Kasumi-1 (cell line): ENCODE data around the gene KRT6B.
"Not testable (repeated sequence)": the region's sequence is repeated elsewhere in the genome, so short reads cannot be mapped to it uniquely, and the experiment has no call there.

Source experiments
- DNase-seq, 2 experiments: peaks; one replicate each; lab custom pipeline; 2025; lab: John Stamatoyannopoulos, UW

KRT6B gene

DNA sequence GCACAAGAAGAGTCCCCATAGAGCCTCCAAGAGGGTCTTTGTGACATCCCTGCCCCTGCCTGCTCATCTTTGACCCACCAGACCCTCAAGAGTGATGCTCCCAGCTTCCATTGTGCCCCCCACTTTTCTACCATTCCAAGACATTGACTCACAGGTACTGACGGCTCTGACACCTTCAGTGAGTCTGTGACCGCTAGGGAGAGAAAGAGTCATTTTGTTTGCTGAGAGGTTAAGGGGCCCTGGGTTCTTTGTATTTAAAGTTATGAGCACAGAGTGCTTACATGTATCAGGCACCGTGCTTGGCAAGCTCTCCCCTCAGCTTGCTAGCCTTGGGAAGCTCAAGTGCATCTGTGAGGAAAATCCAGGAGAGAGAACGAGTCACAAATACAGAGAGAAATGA is 38.7 kb downstream of the KRT6B start:
- DNase-seq: no peak

DNA sequence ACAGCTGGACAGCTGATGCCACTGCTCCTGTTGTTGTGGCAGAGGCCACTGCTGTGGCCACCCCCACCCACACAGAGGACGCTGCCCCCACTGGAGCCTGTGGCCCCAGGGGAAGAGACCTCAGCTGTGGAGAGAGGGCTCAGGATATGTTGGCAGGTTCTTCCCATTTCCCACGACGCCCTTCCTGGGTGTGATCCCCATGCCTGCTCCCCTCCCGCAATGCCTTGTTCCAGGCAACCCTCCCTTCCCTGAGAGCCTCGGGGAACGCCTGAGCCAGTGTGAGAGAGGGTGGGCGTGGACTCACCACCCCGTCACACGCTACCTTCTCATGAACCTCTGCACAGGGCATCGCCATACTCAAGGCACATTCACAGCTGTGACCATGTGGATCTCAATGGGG is 40.1 kb downstream of the KRT6B start:
- no peak for DNase-seq

DNA sequence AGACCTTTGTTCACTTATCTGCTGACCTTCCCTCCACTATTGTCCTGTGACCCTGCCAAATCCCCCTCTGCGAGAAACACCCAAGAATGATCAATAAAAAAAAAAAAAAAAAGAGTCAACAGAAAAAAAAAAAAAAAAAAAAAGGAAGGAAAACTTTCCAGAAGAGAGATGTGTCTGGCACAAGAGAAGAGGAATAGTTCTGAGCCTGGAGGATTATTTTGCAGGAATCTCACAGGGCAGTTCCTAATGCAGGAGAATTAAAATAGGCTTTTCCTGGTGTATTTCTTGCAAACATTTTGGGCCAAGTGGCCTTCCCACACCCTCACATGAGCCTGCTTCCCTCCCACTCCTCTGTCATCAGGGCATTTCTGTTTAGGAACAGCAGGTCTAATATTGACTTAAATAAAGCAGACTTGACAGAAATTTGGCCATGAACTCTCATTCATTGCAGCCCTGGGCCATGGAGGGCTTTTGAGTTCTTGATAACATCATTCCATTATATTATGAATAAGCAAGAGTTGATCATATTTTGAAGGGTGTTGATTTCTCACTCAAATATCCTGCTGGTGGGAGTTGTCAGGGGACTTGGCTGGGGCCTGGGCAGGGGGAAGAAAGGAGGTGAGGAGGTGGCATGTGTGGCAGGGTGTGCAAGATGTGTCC is 41.2 kb downstream of the KRT6B start:
- not testable (repeated sequence) for DNase-seq

DNA sequence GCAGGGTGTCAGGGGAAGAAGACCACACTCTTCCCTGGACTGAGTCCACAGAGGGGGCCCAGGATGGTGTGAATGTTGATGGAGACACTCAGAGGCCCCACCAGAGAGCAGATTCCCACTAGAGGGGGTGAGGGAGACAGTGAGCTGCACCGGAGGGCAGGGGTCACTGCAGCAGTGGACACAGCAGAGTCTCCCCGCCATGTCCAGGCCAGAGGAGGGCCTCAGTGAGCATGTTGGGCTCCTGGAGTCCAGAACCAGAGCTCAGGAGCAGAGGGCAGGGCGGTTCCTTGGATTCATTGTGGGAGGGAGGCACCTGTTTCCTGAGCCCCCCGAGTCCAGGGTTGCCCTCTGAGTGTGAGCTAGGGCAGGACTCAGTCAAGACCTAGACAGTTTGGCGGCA is 44.0 kb downstream of the KRT6B start:
- DNase-seq: no peak

DNA sequence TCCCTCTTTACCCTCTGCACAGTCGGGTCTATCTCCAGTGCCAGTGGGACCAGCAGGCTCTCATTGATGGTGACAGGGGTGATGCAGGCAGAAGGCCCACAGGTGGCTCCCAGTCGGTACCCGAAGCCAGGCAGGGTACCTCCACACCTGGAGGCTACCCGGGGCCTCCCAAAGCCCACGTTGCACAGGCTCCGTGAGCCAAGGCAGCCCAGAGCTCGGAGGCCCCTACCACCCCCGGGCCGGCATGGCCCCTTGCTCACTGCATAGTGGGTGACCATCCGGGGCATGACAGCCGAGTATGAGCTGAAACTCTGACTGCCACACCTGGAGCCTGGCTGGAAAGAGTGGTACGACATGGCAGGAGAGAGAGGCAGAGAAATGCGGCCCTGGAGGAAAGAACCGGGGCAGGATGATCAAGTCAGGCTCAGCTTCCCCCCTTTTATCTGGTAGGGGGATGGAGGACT is 46.0 kb downstream of the KRT6B start, which contains the start of gene KRT82:
Gene KRT82 (minus strand): TSS at position 414 of the 464 bp plus-strand sequence. CDS start 58 bp downstream, at position 356.
- DNase-seq: no peak

DNA sequence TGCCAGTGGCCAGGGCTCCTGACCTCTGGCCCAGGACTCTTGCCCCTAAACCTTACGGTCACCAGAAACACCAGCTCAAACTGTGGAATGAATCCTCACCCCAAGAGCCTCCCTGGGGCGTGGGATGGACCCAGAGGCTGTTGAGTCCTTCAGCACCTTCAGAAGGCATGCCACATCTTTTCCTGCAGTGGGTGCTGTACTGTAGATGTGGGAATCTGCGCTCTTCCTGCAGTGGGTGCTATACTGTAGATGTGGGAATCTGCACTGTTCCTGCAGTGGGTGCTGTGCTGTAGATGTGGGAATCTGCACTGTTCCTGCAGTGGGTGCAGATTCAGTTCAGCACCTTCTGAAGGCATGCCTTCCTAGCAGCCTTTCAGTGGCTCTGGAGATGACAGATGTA is 47.0 kb downstream of the KRT6B start:
- no peak for DNase-seq

DNA sequence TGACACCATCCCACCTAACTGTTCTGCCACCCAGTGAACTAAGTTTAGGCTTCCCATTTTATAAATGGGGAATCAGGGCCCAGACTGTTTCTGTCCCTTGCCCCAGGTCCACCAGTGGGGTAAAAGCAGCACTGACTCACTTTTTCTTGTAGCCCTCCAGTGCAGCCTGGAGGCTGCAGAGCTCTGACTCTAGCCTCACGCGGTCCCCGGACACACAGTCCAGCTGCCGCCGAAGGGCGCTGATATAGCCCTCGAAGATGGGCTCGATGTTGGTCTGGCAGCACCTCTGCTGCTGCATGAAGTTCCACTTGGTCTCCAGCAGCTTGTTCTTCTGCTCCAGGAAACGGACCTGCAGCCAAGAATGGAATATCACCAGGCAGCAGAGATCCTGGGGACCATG is 48.4 kb downstream of the KRT6B start:
- no peak for DNase-seq

DNA sequence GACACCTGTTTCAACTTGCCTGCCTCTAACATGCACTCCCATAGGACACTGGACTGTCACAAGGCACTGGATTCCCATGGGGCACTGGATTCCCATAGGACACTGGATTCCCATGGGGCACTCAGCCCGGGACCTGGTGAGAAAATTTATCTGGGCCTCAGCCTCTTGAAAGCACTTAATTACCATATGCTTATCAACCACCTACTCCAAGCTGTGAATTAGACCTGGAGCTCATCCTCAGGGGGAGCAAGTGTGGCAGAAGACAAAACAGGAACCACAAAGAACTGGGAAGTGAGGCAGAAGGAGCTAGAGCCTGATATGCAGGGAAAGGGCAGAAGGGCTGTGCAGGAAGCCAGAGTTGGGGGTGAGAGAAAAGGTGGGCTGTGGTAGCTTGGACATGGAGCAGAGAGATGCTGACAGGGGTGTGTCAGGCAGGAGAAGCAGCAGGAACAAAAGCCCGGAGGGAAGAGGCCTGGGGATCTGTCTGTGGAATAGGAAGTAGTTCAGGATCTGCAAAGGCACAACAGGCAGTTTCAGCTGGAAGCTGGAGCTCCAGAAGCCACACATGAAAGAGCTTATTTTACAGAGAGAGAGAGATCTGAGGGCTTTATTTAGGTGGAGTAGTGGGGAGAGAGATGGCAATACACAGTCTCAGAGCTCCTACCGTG is 48.9 kb downstream of the KRT6B start:
- DNase-seq: no peak

DNA sequence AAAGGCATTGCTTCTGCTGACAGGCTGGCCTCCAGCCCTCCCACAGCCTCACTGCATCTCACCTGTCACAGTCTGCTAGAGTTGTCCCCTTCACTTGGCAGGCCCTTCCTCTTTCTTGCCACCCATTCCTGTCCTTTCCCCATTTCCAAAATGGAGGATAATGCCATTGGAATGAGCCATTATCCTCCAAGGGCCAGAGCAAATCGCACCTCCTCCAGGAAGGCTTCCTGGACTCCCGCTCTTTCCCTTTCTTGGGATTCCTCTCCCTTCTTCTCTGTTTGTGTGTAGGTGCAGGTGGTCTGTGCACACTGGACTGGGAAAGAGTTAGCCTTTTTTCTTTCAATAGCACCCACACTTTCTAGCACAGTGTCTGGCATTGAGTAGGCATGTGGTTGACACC is 49.6 kb downstream of the KRT6B start:
- no peak for DNase-seq

DNA sequence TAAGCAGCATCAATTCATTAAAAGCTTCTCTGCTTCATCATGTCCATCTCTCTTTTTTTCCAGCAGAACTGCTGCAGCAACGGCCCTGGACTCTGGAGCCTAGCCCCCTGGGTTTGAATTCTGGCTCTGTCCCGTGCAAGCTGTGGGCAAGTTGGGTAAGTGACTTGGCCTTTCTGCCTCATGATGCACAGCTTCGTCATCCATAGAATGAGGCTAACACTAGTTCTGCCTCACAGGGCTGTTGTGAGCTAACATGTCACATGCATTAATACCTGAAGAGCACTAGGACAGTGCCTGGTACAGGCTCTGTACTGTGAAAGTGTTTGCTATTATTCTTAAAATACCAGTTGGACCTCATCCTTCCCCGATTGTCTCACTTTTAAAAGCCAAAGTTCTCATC is 50.0 kb downstream of the KRT6B start:
- DNase-seq: no peak

DNA sequence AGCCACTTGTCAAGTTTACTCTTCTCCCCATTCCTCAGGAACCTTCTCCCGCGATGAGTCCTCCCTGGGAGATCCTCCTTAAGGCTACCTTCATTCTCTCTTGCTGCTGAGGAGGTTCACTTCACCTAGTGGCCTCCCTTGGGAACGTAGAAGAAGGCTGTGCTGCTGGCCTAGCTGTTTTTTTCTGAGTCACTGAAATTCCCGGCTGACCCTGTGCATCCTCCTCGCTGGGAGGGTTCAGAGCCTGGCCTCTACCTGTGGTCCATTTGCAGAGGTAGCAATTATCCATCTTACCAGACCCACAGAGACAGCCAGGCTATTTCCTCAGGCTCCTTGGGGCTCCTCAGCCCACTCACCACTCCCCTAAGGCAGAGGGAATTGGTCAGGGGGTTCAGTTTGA is 50.4 kb downstream of the KRT6B start:
- no peak for DNase-seq

DNA sequence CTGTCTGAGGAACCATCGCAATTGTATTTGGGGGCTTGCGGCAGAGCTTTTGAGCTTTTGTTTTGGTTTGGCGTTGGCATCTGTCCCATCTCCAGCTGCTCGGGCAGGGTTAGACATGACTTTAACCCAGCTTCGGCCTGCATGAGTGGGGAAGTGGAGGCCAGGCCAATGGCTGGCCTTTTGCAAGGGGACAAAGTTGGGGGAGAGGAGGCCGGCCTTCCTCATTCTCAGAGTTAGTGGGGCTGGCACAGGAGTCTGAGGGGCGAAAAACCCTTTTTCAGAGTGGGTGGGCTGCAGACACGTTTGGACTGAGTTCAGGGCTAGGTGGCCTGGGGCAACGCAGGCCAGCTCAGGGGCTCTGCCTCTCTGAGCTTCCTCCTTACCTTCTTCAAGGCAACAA is 51.0 kb downstream of the KRT6B start:
- DNase-seq: no peak

DNA sequence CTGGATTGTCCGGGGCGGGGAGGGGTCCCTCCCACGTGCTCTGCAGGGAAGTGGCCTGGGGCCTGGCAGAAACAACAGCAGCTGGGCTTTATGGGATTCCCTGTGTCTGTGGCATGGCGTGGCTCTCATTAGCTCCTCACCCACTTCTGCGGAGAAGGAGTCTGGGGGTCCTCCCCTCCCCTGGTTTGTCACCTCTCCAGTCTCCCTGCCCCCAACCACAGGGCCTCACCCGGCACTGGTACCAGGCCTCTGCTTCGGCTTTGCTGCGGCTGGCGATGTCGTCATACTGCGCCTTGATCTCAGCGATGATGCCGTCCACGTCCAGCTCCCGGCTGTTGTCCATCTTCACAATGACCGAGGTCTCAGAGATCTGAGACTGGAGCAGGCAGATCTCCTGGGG is 52.2 kb downstream of the KRT6B start:
- DNase-seq: no peak

DNA sequence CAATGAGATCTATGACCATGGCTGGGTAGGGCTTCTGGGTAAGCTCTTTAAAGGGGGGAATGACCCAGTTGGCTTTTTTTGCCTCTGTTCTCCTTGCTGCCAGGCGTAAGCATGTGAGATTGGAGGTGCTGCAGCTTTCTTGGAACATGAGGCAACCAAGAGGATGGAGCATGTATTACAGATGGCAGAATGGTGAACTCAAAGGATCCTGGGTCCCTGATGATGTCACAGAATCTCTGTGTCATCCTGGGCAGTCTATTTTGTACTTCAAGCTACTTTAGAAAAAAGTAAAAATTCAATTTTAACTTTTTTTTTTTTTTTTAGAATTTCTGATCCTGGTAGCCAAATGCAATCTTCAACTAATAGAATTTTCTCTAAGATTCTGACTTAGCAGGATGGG is 53.8 kb downstream of the KRT6B start:
- no peak for DNase-seq

DNA sequence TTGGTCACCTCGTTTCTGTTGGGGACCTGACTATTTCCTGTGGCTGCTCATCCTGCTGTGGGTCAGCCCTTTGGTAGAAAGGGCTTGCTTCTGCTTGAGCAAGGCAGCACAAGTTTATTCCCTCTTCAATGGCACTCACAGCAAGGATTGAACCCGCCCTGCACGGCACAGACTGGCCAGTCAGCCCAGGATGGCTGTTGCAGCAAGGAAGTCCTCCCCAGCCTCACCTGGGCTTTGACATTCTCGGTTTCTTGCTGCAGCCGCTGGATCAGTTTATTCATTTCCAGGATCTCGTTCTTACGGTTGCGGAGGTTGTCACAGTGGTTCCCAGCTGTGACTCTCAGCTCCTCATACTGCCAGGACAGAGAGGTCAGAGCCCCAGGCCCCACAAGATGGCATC is 55.3 kb downstream of the KRT6B start:
- DNase-seq: no peak
